ENCODE measurements around the gene CTNND2.

CTNND2 gene

GRCh38 chr5:10974850-10975249 lies 929.4 kb downstream of the CTNND2 start:
- ATAC-seq (ENCODE audit: insufficient read depth, low read depth) (no peak), DNase-seq (no peak)
- Histone ChIP-seq H2AFZ (ENCODE audit: low read depth, low read length) (no peak overlapping the region), H3K4me1 (ENCODE audit: insufficient read depth, low read length) (no peaks in the 10 kb centered on the region), H3K27ac (ENCODE audit: low read length) (no peak overlapping the region), H4K20me1 (ENCODE audit: insufficient read depth, low read length) (no peaks in the 10 kb centered on the region), H3K4me2 (ENCODE audit: insufficient read depth, low read length) (no peak overlapping the region), H3K4me3 (ENCODE audit: low read depth in 1 of 2, low read length in 2 of 2) (no peak overlapping the region), H3K9ac (ENCODE audit: low read depth, low read length) (no peak overlapping the region), H3K9me3 (ENCODE audit: insufficient read depth, low read length, severe bottlenecking) (no peaks in the 10 kb centered on the region), H3K27me3 (ENCODE audit: insufficient read depth, low read length, poor library complexity) (no peaks in the 10 kb centered on the region), H3K36me3 (ENCODE audit: insufficient read depth, low read length) (no peaks in the 10 kb centered on the region), H3K79me2 (ENCODE audit: insufficient read depth, low read length) (no peaks in the 10 kb centered on the region)
- no peak for TF ChIP-seq EZH2 (IDR thresholded peaks at IDR 0.05; ENCODE audit: borderline replicate concordance, low read depth, low read length, severe bottlenecking)
- TF ChIP-seq, protein P1, sequence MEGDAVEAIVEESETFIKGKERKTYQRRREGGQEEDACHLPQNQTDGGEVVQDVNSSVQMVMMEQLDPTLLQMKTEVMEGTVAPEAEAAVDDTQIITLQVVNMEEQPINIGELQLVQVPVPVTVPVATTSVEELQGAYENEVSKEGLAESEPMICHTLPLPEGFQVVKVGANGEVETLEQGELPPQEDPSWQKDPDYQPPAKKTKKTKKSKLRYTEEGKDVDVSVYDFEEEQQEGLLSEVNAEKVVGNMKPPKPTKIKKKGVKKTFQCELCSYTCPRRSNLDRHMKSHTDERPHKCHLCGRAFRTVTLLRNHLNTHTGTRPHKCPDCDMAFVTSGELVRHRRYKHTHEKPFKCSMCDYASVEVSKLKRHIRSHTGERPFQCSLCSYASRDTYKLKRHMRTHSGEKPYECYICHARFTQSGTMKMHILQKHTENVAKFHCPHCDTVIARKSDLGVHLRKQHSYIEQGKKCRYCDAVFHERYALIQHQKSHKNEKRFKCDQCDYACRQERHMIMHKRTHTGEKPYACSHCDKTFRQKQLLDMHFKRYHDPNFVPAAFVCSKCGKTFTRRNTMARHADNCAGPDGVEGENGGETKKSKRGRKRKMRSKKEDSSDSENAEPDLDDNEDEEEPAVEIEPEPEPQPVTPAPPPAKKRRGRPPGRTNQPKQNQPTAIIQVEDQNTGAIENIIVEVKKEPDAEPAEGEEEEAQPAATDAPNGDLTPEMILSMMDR (IDR thresholded peaks at IDR 0.05; ENCODE audit: borderline replicate concordance, extremely low read depth, low read length, poor library complexity, severe bottlenecking): no peak

DNA sequence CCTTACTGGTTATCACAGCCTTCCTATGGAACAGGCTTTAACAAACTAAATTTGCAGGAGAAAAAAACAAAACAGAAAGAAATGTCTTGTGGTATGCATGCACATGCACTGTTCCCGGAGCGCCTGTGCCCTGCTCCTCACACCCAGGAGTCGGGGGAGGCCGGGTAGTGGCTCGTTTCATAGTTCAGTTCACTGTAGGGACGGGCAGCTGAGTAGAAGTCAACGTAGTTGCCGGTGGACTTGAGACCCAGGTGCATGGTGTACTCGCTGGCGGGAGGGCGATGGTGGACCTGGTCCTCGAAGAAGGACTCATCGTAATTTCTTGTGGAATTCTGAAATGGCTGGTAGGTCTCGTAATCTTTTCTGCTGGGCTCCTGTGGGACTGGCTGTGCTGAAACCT lies 930.9 kb downstream of the CTNND2 start:
- Histone ChIP-seq H3K27ac (ENCODE audit: low read length) (no peak overlapping the region), H3K27me3 (ENCODE audit: insufficient read depth, low read length, poor library complexity) (no peaks in the 10 kb centered on the region), H2AFZ (ENCODE audit: low read depth, low read length) (no peak overlapping the region), H3K79me2 (ENCODE audit: insufficient read depth, low read length) (no peaks in the 10 kb centered on the region), H3K4me1 (ENCODE audit: insufficient read depth, low read length) (no peaks in the 10 kb centered on the region), H4K20me1 (ENCODE audit: insufficient read depth, low read length) (no peaks in the 10 kb centered on the region), H3K4me2 (ENCODE audit: insufficient read depth, low read length) (no peak overlapping the region), H3K4me3 (ENCODE audit: low read depth in 1 of 2, low read length in 2 of 2) (no peak overlapping the region), H3K9me3 (ENCODE audit: insufficient read depth, low read length, severe bottlenecking) (no peaks in the 10 kb centered on the region), H3K36me3 (ENCODE audit: insufficient read depth, low read length) (no peaks in the 10 kb centered on the region), H3K9ac (ENCODE audit: low read depth, low read length) (no peak overlapping the region)
- DNase-seq (no peak), ATAC-seq (ENCODE audit: insufficient read depth, low read depth) (no peak)
- no peak for TF ChIP-seq EZH2 (IDR thresholded peaks at IDR 0.05; ENCODE audit: borderline replicate concordance, low read depth, low read length, severe bottlenecking)
- TF ChIP-seq, protein P1 (IDR thresholded peaks at IDR 0.05; ENCODE audit: borderline replicate concordance, extremely low read depth, low read length, poor library complexity, severe bottlenecking): no peak

DNA sequence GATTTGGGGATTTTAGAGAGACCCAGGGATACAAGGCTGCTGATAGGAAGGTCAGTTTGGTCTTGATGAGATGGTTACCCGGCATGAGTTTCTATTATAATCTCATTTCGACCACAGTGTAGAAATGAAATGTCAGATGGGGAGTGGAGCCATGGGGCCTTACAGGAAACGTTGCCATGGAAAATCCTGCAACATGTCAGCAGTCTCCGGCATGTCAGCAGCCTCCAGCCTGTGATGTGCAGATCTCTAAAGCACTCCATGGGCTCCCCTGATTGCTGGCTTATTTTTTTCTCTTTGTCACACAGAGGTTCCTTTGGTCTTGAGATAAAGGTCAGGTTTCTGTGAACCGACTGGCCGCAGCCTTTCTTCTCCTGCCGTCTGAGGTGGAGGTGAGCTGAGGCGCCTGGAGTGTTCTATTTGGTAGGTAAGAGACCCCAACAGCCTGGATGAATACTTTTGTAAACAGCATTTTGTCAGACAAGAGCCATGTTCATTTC lies 934.5 kb downstream of the CTNND2 start:
- Histone ChIP-seq H3K27me3 (ENCODE audit: insufficient read depth, low read length, poor library complexity) (no peaks in the 10 kb centered on the region), H2AFZ (ENCODE audit: low read depth, low read length) (no peak overlapping the region), H3K27ac (ENCODE audit: low read length) (no peak overlapping the region), H3K9ac (ENCODE audit: low read depth, low read length) (no peak overlapping the region), H3K79me2 (ENCODE audit: insufficient read depth, low read length) (no peaks in the 10 kb centered on the region), H4K20me1 (ENCODE audit: insufficient read depth, low read length) (no peaks in the 10 kb centered on the region), H3K4me1 (ENCODE audit: insufficient read depth, low read length) (no peaks in the 10 kb centered on the region), H3K4me3 (ENCODE audit: low read depth in 1 of 2, low read length in 2 of 2) (no peak overlapping the region), H3K9me3 (ENCODE audit: insufficient read depth, low read length, severe bottlenecking) (no peaks in the 10 kb centered on the region), H3K4me2 (ENCODE audit: insufficient read depth, low read length) (no peak overlapping the region), H3K36me3 (ENCODE audit: insufficient read depth, low read length) (no peaks in the 10 kb centered on the region)
- no peak for DNase-seq
- ATAC-seq (ENCODE audit: insufficient read depth, low read depth): no peak
- no peak for TF ChIP-seq EZH2 (IDR thresholded peaks at IDR 0.05; ENCODE audit: borderline replicate concordance, low read depth, low read length, severe bottlenecking)
- TF ChIP-seq, protein P1 (IDR thresholded peaks at IDR 0.05; ENCODE audit: borderline replicate concordance, extremely low read depth, low read length, poor library complexity, severe bottlenecking): no peak

- TF ChIP-seq EZH2 (IDR thresholded peaks at IDR 0.05; ENCODE audit: borderline replicate concordance, low read depth, low read length, severe bottlenecking): no peak
- TF ChIP-seq, protein P1 (IDR thresholded peaks at IDR 0.05; ENCODE audit: borderline replicate concordance, extremely low read depth, low read length, poor library complexity, severe bottlenecking): no peak
- no peak for ATAC-seq (ENCODE audit: insufficient read depth, low read depth)
Measured at GRCh38 chr5:10964806-10965205, 939.4 kb downstream of the CTNND2 start.

More at GRCh38 chr5:10964806-10965205, 939.4 kb downstream of the CTNND2 start:
- H3K9me3 ChIP-seq (ENCODE audit: insufficient read depth, low read length, severe bottlenecking): no peaks in the 10 kb centered on the region
- H3K36me3 ChIP-seq (ENCODE audit: insufficient read depth, low read length): no peaks in the 10 kb centered on the region
- no peak overlapping the region for H2AFZ ChIP-seq (ENCODE audit: low read depth, low read length)
- H3K4me1 ChIP-seq (ENCODE audit: insufficient read depth, low read length): no peaks in the 10 kb centered on the region
- H3K9ac ChIP-seq (ENCODE audit: low read depth, low read length): no peak overlapping the region
- H3K4me2 ChIP-seq (ENCODE audit: insufficient read depth, low read length): no peak overlapping the region
- H4K20me1 ChIP-seq (ENCODE audit: insufficient read depth, low read length): no peaks in the 10 kb centered on the region
- H3K27ac ChIP-seq (ENCODE audit: low read length): no peak overlapping the region
- no peaks in the 10 kb centered on the region for H3K27me3 ChIP-seq (ENCODE audit: insufficient read depth, low read length, poor library complexity)
- no peak overlapping the region for H3K4me3 ChIP-seq (ENCODE audit: low read depth in 1 of 2, low read length in 2 of 2)
- no peak for DNase-seq
- H3K79me2 ChIP-seq (ENCODE audit: insufficient read depth, low read length): no peaks in the 10 kb centered on the region

All from DND-41 (cell line).